ENCODE results near the gene HDAC4.

DNA sequence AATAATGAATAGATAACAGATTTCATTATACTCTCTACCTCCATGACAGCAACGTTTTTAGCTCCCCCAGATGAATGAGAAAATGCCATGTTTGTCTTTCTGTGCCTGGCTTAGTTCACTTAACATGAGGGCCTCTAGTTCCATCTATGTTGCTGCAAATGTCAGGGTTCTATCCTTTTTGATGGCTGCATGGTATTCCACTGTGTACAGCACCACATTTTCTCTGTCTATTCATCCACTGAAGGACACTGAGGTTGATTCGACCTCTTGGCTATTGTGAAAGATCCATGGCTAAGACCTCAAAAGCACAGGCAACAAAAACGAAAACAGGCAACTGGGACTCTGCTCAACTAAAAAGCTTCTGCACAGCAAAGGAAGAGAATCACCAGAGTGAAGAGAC, 264.6 kb downstream of the HDAC4 start:
- TF ChIP-seq RAD21 (conservative IDR thresholded peaks at IDR 0.05 in 1 of 2, IDR thresholded peaks at IDR 0.05 in 1 of 2) = no peak
- TF ChIP-seq POLR2A (IDR thresholded peaks at IDR 0.05; ENCODE audit: low read length) = no peak
- TF ChIP-seq, protein P1, sequence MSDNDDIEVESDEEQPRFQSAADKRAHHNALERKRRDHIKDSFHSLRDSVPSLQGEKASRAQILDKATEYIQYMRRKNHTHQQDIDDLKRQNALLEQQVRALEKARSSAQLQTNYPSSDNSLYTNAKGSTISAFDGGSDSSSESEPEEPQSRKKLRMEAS (IDR thresholded peaks at IDR 0.05) = no peak
- no peak for TF ChIP-seq KDM5A (IDR thresholded peaks at IDR 0.05)
- no peak for TF ChIP-seq RFX5 (IDR thresholded peaks at IDR 0.05)
- TF ChIP-seq, protein P2, sequence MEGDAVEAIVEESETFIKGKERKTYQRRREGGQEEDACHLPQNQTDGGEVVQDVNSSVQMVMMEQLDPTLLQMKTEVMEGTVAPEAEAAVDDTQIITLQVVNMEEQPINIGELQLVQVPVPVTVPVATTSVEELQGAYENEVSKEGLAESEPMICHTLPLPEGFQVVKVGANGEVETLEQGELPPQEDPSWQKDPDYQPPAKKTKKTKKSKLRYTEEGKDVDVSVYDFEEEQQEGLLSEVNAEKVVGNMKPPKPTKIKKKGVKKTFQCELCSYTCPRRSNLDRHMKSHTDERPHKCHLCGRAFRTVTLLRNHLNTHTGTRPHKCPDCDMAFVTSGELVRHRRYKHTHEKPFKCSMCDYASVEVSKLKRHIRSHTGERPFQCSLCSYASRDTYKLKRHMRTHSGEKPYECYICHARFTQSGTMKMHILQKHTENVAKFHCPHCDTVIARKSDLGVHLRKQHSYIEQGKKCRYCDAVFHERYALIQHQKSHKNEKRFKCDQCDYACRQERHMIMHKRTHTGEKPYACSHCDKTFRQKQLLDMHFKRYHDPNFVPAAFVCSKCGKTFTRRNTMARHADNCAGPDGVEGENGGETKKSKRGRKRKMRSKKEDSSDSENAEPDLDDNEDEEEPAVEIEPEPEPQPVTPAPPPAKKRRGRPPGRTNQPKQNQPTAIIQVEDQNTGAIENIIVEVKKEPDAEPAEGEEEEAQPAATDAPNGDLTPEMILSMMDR (IDR thresholded peaks at IDR 0.05) = no peak
- no peak for TF ChIP-seq MYC (IDR thresholded peaks at IDR 0.05; ENCODE audit: borderline replicate concordance, low read length)

Data from A549 (cell line).